CD4-positive, alpha-beta T cell treated with Interleukin-2 at 100 ng/mL for 4 hours (primary cell): ENCODE results near the gene MASP2.
"Not testable (repeated sequence)": the region's sequence is repeated elsewhere in the genome, so short reads cannot be mapped to it uniquely, and the experiment has no call there.

ENCODE experiments used
- DNase-seq: peaks from one replicate; pipeline ENCODE4 v3.0.0-alpha.2; 2020; ENCODE audit warnings: low spot score

MASP2 gene

DNA sequence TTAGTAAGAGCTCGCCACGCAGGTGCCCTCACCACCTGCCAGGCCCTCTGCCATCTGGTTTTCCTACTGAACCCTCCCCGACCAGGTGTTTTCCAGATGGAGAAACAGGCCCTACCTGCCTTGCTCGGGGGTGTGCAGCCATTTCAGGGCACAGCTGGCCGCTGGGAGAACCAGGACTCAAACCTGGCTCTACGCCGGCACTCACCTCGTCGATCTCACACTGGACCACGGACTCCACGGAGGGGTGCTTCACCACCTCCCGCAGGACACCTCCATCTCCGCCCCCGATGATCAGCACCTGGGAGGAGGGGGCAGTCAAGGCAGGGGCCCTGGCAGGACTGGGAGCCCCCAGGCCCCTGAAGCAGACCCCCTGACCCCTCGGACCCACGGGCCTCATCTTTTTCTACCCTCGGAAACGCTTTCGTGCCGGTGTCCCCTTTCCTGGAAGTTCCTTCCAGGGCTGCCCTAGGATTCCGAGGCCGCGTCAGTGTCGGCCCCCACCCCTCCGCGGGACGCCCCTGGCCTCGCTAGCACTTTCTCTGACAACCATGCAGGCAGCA, 11.6 kb upstream of the MASP2 start:
- DNase-seq: no peak

- no peak for DNase-seq
Measured at GRCh38 chr1:11058026-11058425, 11.0 kb upstream of the MASP2 start.

DNA sequence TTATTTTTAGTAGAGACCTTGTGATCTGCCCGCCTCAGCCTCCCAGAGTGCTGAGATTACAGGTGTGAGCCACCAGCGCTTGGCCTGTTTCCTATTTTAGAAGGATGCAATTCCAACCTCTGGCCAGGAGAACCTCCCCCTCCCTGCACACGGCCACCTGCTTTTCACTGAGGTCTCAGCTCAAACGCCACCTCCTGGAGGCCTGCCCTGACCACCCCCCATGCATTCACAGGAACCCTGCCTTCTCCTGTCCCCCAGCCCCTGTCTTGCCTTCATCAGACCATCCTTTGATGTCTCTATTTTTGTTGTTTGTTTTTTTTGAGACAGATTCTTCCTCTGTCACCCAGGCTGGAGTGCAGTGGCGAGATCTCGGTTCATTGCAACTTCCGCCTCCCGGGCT, 10.4 kb upstream of the MASP2 start:
- no peak for DNase-seq

DNA sequence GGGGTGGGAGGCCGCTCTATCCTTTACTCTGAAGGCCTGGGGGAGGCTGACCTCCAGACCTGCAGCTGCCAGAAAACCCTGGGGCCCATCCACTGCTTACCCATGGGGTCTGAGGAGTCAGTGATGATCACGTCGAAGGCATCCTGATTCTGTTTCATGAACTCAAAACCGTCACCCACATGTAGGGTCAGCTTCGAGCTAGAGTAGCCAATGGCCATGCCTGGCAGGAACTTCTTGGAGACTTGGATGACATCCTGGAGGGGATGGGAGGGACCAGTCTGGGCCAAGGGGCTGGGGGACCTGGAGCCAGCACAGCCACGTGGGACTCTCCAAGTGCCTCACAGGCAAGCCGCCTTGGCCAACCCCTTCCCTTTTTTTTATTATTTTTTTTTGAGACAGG, 9.5 kb upstream of the MASP2 start:
- no peak for DNase-seq

- DNase-seq: no peak
Measured at GRCh38 chr1:11055676-11056075, 8.6 kb upstream of the MASP2 start.

DNA sequence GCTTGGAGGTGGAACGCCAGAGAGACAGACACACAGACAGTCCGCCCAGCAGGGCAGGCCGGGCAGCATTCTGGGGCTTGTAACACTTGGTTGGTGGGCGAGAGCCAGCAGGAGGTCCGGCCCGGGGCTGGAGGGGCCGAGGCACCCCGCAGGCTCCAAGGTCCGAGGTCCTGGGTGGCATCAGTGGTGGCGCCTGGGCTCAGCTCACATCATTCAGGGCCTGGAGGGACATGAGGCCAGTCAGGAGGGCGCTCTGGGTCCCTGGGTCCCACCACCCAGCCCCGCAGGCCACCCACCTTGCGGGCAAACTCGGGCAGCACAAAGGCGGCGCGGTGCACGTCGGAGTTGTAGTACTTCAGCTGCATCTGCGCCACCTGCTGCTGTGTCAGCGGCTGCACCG, 7.6 kb upstream of the MASP2 start:
- DNase-seq: no peak

DNA sequence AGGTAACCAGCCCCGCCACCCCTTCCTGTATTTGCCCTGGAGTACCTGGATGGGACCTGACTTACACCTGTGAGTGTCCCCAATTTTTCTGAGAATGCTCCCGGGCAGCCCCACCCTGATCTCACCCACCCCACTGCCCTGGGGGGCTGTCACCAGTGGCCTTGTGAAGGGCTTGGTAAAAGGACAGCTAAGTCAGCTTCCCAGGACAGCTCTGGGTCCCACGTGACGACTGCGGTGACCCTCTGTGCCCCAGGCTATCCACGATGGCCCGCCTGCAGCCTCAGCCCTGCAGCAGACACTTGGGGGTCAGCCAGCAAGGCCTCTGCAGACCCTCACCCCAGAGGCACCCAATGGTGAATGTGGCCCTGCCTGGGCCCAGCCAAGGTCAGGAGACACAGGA, 7.1 kb upstream of the MASP2 start:
- DNase-seq: no peak

DNA sequence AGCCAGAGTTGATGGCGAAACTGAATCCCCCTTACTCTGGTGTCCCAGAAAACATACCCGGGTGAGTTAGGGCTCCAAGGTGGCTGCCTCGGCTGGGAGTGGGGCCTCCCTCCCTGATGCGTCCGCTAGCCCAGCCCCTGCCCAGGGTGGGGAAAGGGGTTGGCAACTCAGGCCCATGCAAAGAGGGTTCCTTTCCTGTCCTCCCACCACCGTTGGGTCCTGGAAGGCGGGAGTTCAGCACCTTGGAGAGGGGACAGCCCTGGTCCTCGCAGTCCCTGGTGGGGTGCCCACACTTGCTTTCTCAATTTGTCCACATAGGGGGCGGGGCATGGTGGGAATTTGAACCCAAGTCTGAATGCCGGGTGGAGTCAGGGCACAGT, 6.7 kb upstream of the MASP2 start:
- DNase-seq: no peak

DNA sequence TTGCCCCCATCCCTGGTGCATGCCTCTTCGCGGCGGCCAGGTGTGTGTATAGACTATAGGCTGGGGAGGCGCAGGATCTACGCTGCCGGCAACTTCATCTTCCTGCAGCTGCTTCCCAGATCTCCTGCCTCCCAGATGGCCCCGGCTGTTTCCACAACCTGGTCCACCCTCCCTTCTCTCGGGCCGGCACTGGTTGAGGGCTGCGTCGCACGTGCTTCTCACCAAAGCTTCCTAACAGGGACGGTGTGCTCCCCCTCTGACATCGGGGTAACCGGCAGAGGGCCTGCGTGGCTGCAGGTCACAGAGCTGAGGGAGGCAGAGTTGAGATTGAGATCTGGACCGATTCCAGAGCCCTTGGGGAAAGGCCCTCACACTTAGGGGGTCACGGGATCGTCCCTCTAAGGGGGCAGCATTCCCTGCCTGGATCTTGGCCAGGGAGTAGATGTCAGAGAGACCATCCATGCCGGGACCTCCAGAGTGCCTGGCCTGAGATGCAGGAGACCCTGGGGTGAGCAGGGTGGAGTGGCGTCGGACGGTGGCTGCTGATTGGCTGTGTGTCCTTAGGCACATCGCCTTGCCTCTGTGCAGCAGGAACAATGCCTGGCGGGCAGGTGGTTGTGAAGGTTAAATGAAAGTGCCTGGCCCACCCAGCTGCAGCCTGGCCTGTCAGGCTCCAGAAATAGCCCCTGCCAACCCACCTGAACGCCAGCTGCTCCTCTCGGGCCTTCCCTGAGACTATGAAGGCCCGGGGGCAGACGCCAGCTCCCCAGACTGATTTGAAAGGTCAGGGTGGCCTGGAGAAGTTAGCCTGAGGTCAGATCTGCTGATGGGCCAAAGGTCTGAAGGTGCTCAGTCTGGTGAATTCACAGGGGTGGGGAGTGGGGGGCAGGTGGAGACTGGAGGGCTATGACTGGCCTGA, 6.1 kb upstream of the MASP2 start:
- DNase-seq: no peak

DNA sequence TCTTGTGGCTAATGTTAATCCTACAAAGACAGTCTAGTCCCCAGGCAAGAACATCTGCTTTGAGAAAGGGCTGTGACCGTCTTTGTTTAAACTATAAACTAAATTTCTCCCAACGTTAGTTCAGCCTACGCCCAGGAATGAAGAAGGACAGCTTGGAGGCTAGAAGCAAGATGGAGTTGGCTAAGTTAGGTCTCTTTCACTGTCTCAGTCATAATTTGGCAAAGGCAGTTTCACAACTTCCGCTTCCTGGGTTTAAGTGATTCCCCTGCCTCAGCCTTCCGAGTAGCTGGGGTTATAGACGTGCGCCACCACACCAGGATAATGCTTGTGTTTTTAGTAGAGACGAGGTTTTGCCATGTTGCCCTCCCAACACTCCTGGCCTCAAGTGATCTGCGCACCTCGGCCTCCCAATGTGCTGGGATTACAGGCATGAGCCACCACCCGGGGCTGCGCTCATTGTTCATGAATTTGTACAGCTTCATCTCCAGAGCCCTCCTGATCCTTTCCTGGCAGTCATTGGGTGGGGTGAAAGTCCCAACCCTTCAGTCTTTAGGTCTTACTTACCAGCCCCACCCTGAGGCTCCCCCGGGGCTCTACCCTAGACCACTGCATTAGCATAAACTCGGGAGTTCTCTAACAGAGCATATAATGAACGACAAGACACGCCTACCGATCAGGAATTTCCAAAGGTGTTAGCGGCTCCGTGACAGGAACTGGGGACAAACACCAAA, 4.9 kb upstream of the MASP2 start:
- DNase-seq: no peak

DNA sequence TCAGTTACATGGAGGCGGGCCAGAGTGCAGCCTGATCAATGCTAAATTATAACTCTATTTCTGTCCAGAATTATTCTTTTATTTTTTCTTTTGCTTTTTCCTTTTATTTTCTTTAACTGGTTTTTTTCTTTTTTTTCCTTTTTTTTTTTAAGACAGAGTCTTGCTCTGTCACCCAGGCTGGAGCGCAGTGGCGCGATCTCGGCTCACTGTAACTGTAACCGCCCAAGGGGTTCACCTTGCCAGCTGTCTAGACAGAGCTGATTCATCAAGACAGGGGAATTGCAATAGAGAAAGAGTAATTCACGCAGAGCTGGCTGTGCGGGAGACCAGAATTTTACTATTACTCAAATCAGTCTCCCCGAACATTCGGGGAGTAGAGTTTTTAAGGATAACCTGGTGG, 4.1 kb upstream of the MASP2 start:
- DNase-seq: not testable (repeated sequence)

DNA sequence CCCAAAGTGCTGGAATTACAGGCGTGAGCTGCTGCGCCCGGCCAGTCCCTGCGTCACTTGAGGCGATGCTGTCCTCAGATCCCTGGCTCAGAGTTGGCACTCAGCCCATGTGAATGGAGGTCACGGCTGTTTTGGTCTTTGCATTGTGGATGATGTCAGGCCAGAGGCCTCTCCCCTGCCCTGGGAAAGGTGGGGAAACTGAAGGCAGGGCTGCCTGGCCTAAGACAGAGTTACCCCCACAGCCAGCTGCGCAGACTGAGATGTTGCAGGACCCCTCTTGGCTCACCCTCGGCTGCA, 821 bp downstream of the MASP2 start:
- no peak for DNase-seq

GRCh38 chr1:11045428-11046269, 1.4 kb downstream of the MASP2 start:
- DNase-seq: no peak

DNA sequence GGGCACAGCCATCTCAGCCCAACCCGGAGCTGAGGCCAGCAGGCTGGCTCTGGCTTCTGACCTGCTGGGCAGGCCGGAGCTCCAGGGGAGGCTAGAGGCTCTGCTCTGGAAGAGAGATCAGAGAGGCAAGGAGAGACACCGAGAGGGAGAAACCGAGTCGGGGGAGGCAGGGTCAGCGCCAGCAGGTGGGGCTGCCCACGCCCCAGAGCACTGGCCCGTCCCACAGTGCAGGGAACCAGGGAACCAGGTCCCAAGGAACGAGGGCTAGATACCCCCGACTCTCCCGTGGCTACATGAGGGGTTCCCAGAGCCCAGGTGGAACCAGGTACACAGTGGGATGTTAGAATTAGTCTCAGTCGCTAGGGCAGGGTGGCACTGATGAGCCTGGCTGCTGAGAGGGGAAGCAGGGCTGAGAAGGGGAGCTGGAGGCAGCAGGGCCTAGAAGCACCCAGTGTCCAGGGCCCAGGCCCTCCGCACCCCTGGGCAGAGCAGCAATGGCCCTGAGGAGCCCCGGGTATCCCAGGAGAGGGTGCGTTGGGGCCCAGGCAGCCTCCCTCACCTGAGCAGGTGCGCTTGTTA, 2.1 kb downstream of the MASP2 start:
- no peak for DNase-seq

DNA sequence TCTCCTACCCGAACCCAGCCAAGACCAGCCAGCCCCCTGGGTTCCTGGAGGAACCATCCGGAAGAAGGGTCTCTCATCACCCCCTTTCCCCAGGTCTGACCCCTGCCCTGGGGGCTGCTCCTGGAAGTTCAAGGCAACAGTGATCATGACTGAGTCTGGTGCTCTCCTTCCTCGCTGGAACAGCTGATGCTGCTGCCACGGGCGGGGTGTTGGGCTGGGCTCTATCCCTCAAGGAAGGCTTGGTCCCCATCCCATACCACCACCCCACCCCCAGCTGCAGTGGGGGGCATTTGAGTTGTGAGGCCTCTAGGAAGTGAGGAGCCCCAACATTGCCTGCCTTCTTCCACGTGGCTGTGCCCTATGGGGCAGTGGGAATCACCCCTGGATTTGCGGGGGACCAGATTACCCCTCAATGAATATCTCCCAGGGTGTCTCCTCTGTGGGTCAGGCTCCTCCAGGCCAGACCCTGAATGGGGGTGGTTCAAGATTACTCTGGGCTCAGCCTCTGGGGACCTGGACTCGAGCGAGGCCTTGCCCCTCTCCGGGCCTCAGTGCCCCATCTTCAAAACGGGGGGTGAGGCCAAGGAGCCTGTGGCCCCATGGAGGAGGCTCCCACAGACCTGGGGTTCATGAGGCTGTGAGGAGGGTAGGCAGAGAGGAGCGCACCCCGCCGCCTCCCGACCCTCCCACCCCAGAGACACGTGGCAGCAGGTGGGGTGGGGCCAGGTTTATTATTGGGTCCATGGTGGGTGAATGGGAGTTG, 2.8 kb downstream of the MASP2 start:
- DNase-seq: no peak

DNA sequence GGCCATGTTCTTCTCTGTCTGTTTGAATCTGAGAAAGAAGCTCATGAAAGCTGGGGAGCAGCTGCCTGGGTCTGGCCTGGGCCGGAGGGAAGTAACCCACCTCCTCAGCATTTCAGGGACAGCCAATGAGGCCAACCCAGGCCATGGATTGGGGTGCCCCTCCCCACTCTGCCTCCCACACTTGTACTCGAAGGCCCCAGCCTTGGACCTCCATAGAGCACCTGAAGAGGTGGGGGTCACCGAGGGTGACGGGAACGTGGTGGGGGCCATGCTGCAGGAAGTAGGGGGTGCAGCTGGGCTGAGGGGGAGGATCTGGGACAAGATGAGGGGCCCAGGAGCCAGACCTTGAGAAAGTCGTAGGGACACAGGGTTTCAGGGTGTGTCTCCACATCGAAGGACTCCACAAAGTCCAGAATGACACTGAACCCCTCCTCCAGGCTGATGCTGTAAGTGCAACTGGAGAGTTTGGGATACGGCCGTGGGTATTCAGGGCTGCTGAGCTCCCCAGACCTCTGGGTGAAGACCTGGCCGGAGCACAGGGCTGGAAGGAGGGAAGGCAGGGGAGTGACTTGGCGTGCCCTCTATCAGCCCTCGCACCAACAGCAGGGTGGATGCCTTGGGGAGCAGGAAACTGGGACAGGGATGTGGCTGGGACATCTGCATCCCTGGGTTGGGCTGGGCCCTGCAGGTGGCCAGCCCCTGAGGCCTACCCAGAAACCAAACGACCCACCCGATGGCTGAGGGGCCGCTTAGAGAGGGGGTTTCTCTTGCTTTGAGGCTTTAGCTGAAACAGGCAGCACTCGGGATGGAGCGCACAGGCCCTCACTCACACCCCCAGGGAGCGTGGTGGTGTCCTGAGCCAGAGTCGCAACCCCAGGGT, 3.8 kb downstream of the MASP2 start:
- no peak for DNase-seq

DNA sequence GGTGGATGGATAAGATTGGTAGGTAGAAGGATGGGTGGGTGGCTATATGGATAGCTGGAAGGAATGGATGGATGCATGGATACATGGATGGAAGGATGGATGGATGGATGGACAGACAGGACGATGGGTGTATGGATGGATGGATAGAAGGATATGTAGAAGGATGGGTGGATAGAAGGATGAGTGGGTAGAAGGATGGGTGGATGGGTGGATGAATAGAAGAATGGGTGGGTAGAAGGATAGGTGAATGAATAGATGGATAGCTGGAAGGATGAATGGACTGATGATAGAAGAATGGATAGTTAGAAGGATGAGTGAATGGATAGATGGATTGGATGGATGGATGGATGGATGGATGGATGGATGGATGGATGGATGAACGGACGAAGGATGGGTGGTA, 5.0 kb downstream of the MASP2 start:
- no peak for DNase-seq

- DNase-seq: no peak
Measured at GRCh38 chr1:11041048-11041447, 6.0 kb downstream of the MASP2 start.

DNA sequence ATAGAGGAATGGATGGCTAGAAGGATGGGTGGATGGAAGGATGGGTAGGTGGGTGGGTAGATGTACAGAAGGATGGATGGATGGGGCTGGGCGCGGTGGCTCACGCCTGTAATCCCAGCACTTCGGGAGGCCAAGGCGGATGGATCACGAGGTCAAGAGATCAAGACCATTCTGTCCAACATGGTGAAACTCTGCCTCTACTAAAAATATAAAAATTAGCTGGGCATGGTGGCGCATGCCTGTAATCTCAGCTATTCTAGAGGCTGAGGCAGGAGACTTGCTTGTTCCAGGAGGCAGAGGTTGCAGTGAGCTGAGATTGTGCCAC, 7.0 kb downstream of the MASP2 start:
- not testable (repeated sequence) for DNase-seq

- no peak for DNase-seq
Measured at GRCh38 chr1:11039351-11040104, 7.5 kb downstream of the MASP2 start.
